ENCODE results near the gene DNAH1.

DNA sequence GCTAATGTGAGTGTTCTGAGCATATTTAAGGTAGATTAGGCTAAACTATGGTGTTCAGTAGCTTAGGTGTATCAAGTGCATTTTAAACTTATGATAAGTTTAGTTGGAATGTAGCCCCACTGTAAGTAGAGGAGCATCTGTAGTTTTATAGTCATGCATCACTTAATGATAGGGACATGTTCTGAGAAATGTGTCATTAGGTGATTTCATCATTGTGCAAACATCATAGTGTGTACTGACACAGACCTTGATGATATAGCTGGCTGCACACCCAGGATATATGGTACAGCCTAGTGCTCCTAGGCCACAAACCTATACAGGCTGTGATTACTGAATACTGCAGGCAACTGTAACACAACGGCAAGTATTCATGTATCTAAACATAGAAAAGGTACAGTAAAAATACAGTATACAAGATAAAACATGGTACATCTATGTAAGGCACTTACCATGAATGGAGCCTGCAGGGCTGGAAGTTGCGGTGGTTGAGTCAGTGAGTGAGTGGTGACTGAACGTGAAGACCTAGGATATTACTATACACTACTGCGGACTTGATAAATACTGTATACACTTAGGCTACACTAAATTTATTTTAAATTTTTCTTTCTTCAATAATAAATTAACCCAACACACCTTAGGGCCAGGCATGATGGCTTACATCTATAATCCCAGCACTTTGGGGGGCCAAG lies 17.9 kb downstream of the DNAH1 start:
- TF ChIP-seq, protein P1, sequence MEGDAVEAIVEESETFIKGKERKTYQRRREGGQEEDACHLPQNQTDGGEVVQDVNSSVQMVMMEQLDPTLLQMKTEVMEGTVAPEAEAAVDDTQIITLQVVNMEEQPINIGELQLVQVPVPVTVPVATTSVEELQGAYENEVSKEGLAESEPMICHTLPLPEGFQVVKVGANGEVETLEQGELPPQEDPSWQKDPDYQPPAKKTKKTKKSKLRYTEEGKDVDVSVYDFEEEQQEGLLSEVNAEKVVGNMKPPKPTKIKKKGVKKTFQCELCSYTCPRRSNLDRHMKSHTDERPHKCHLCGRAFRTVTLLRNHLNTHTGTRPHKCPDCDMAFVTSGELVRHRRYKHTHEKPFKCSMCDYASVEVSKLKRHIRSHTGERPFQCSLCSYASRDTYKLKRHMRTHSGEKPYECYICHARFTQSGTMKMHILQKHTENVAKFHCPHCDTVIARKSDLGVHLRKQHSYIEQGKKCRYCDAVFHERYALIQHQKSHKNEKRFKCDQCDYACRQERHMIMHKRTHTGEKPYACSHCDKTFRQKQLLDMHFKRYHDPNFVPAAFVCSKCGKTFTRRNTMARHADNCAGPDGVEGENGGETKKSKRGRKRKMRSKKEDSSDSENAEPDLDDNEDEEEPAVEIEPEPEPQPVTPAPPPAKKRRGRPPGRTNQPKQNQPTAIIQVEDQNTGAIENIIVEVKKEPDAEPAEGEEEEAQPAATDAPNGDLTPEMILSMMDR (conservative IDR thresholded peaks at IDR 0.05; ENCODE audit: low read length) = no peak
- TF ChIP-seq EZH2phosphoT487 (IDR thresholded peaks at IDR 0.05; ENCODE audit: borderline replicate concordance, low read depth, low read length) = no peak
